ENCODE data around the gene SLC25A45.
A peak's percentile ranks its signal among the peaks of the same experiment; 100 is the strongest.

SLC25A45 gene, protein sequence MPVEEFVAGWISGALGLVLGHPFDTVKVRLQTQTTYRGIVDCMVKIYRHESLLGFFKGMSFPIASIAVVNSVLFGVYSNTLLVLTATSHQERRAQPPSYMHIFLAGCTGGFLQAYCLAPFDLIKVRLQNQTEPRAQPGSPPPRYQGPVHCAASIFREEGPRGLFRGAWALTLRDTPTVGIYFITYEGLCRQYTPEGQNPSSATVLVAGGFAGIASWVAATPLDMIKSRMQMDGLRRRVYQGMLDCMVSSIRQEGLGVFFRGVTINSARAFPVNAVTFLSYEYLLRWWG

DNA sequence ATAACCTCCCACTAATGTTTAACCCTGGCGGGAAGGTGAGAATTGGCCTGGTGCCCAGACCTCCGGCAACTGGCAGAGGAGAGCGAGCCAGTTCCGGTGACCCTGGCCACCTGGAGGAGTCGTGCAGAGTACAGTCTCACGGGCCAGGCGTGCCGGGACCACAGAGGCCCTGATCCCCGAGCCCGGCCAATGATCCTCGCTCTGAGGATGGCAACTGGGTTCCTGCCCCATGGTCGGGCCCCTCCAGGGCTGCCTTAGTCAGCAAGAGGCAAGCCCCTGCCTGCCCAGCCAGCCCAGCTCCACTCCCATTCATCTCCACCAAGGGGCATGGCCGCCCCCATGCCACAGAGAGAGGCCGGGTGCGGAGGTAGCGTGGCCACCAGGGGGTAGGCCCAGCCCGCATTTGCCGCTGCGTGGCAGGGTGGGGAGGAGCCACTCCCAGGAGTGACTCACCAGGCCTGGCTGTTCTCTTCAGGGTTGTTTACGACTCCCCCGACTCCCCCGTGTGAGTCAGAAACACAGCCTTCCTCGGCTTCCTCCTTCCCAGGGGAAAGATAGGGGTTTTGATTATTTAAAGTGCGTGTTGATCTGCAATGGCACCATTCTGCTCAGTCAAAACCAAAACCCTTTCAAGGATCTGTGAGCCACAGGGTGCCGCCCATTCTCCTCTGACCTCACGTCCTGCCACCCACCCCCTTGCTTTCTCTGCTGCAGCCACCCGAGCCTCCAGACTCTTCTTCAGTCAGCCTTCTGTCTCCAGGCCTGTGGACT is at the start of gene SLC25A45:
SLC25A45 (minus strand) TSS at position 614 of the 771 bp plus-strand sequence. CDS start 695 bp downstream, outside the sequence.
- peak; percentile 91 for DNase-seq

- DNase-seq = peak; percentile 81
Observed at GRCh38 chr11:65431451-65432099, 49.1 kb upstream of the SLC25A45 start.

DNA sequence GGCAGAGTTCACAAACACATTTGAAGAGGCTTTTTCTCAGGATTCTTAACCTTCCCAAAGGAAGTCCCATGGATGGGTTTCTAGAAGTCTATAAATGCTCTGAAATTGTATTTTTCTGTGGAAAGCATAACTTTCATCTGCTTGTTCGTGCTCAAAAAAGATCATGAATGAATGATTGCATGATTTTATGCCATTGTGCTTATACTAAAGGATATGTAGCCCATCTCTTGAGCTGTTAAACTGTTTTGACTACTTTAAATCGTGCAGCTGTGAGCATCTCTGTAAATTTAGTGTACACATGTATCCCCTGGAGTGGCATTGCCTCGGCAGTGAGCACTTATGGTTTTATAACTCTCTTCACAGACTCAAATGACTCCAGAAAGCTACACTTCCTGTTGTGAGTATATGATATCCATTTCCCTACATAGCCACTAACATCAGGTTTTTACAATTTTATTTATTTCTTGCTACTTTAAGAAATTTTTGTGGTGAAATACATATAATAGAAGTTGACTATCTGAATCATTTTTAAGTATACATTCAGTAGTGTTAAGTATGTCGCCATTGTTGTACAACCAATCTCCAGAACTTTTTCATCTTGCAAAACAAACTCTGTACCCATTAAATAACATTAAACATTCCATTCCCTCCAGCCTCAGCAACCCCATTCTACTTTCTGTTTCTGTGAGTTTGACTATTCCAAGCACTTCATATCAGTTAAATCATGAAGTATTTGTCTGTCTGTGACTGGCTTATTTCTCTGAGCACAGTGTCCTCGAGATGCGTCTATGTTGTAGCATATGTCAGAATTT is 48.2 kb upstream of the SLC25A45 start:
- peak; percentile 61 for DNase-seq

- DNase-seq = peak; percentile 80
Observed at GRCh38 chr11:65429724-65430405, 47.4 kb upstream of the SLC25A45 start.

DNA sequence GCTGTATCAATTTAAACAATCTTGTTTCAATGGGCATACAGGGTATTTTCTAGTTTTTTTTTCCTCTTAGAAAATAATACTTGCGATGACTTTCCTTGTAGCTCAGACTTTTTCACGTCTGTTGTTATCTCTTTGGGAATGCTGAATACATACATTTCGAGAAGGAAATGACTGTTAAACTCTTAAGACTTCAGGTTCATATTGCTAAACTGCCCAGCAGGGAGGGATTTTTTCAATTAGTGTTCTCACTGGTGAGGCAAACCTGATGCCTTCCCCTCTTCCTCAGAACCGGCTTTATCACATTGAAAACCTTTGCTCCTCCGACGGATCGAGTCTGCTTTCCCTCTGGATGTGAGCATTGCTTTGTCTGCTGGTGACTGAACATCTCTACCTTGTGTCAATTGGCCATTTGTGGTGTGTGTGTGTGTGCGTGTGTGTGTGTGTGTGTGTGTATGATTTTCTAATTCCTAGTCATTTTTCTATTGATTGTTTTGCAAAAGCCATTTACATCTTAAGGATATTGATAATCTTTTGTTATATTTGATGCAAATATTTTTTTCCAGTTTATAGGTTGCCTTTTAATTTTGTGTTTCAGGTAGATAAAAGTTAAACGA is 46.7 kb upstream of the SLC25A45 start:
- peak; percentile 61 for DNase-seq

DNA sequence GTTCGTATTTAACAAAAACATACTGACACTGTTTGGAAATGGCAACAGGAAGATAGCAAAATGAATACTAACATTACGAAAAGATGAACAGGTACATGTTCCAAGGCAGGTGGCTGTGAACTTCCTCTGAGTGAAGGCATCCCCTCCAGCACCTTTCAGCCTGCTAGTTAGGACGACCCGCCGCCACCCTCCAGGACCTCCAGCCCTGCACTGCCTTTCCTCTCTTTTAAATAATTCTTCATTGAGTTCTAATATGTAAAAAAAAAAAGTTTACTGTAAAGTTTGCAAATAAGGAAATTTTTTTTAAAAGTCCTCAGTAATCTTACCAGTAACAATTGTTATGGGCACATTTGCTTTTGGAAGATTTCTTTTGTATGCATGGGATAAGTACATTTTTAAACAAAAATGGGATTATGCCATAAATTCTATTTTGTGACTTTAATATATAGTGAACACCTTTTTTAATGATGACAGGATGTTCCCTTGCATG is 46.2 kb upstream of the SLC25A45 start:
- DNase-seq = no peak

- DNase-seq = peak; percentile 74
Observed at GRCh38 chr11:65427691-65428577, 45.5 kb upstream of the SLC25A45 start.

DNA sequence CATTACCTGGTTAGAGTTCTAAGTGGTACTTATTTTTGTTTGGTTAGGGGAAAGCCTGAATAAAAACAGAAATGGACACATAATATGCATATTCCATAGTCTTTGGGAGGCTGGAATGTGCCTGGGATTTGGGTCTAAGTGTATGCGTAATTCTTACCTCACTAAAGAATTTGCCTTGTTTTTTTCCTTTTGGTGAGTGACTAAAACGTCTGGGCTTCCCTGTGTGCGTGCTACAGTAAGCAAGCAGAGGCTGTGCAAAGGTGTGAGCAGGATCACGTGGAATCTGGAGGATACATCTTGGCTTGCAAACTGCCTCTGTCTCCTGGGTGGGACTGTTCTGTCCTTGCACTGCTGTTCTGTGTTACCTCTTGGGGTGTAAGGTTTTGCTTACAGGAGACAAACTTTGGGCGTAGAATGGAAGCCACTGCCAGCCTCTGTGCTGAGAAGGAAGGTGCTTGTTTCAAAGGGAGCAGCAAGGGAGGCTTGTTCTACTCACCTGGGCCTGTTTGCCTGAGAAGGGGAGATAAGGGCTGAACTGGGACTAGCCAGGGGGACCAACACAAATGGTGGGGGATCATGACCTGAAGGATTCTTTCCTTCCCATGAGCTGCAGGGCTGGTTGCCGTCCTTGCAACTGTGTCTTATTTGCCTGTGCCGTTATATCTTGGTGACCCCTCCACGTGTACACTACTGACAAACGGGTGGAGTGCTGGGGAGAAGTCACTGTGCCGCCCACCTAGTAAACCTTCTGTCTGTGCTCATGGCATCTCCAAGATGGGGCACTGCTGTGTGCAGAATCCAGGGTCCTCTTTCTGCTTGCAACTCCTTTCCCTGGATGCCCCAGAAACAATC is 44.6 kb upstream of the SLC25A45 start:
- peak; percentile 77 for DNase-seq

- DNase-seq = peak; percentile 85
Observed at GRCh38 chr11:65425971-65426838, 43.8 kb upstream of the SLC25A45 start.

GRCh38 chr11:65425105-65425970 is 42.9 kb upstream of the SLC25A45 start:
- peak; percentile 97 for DNase-seq

GRCh38 chr11:65424205-65425104 is 42.0 kb upstream of the SLC25A45 start:
- peak; percentile 61 for DNase-seq

DNA sequence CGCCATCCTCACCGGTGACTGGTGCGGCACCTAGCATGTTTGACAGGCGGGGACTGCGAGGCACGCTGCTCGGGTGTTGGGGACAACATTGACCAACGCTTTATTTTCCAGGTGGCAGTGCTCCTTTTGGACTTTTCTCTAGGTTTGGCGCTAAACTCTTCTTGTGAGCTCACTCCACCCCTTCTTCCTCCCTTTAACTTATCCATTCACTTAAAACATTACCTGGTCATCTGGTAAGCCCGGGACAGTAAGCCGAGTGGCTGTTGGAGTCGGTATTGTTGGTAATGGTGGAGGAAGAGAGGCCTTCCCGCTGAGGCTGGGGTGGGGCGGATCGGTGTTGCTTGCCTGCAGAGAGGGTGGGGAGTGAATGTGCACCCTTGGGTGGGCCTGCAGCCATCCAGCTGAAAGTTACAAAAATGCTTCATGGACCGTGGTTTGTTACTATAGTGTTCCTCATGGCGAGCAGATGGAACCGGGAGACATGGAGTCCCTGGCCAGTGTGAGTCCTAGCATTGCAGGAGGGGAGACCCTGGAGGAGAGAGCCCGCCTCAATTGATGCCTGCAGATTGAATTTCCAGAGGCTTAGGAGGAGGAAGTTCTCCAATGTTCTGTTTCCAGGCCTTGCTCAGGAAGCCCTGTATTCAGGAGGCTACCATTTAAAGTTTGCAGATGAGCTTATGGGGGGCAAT is 41.2 kb upstream of the SLC25A45 start:
- DNase-seq = peak; percentile 62

GRCh38 chr11:65422633-65423515 is 40.4 kb upstream of the SLC25A45 start, which contains the start of gene NEAT1:
Gene NEAT1, plus strand, starts transcription at chr11:65422798.
- DNase-seq = peak; percentile 96
